ENCODE results near the gene HOOK2.
"Not testable (repeated sequence)": the region's sequence is repeated elsewhere in the genome, so short reads cannot be mapped to it uniquely, and the experiment has no call there.

HOOK2 gene

DNA sequence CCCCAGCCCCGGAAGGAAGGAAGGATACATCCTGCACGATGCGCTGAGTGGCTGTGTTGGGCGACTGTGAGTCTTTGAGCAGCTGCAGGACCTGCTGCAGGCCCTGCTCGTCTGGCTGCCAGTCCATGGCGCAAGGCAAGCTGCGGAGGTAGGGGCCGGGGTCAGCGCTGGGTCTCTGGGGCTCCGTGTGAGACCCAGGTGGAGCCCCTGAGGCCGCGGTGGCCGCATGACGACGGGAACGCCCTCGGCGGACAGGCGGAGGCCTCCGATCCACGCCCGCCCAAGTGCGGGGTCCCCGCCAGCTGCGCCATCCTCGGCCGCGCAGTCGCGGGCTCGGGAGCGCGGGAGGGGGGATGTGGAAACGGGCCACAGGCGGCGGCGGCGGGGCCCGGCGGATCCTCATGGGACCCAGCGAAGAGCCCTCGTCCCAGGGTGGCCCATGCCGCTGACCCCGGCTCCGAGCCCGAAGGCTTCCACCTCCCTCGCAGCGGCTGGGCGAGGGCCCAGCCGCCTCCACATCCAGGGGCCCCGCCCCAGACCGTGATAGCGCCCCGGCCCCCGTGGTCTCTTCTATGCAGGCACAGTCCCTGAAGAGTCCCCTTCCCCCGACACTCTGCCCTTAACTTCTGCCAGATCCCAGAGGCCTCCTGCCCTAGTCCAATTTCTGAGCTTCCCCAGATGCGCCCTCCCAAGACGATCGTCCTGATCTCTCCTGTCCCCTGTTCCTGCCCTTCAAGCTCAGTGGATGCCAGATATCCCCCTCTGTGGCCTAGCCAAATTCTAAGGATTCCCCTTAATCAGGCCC, 54.3 kb downstream of the HOOK2 start:
- DNase-seq, result no peak

DNA sequence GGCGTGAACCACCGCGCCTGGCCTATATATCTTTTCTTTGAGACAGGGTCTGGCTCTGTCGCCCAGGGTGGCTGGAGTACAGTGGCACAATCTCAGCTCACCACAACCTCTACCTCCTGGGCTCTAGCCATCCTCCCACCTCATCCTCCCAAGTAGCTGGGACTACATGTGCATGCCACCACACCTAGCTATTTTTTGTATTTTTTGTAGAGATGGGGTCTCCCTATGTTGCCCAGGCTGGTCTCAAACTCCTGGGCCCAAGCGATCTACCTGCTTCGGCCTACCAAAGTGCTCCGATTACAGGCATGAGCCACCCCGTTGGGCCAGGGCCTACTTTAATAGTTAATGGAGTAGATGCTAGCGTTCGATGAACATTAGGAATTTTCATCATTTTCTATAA, 55.1 kb downstream of the HOOK2 start:
- no peak for DNase-seq

DNA sequence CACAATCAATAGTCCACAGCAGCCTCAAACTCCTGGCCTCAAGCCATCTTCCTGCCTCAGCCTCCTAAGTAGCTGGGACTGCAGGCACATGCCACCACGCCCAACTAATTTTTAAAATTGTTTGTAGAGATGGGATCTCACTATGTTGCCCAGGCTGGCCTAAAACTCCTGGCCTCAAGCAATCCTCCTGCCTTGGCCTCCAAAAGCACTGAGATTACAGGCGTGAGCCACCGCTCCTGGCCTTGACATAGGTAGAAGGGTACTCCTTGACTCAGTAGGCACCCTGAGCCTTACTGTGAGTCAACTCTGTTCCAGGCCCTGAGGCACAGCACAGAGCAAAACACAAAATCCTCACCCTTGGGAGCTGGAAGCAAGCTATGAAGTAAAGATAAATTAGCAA, 59.4 kb downstream of the HOOK2 start:
- DNase-seq, result no peak

DNA sequence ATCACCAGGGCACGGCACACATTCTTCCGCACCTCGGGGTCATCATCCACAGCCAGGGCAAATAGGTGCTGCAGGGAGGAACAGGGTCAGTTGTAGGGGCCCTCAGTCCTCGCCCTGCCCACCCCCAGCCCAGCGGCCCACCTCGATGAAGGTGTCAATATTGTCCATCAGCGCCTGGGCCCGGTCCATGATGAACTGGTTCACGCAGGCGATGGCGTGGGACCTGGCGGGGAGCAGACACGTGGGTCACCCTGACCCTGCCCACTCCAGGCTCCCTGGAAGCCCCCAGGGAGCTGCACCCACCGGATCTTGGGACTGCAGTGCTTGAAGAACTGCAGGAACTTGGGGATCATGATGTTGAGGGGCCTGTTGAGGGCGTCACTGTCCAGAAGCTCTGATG, 60.2 kb downstream of the HOOK2 start:
- DNase-seq, result no peak

DNA sequence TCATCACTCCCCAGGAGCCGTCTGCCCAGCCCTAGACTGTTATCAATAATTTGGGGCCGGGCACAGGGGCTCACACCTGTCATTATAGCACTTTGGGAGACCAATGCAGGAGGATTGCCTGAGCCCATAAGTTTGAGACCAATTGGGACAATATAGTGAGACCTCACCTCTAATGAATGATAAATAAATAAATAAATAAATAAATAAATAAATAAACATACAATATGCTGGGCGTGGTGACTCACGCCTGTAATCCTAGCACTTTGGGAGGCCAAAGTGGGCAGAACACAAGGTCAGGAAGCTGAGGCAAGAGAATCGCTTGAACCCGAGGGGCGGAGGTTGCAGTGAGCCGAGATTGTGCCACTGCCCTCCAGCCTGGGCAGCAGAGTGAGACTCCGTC, 62.0 kb downstream of the HOOK2 start:
- not testable (repeated sequence) for DNase-seq
